ENCODE measurements around the gene ABCA1.
"Not testable (repeated sequence)": the region's sequence is repeated elsewhere in the genome, so short reads cannot be mapped to it uniquely, and the experiment has no call there.

Gene ABCA1

DNA sequence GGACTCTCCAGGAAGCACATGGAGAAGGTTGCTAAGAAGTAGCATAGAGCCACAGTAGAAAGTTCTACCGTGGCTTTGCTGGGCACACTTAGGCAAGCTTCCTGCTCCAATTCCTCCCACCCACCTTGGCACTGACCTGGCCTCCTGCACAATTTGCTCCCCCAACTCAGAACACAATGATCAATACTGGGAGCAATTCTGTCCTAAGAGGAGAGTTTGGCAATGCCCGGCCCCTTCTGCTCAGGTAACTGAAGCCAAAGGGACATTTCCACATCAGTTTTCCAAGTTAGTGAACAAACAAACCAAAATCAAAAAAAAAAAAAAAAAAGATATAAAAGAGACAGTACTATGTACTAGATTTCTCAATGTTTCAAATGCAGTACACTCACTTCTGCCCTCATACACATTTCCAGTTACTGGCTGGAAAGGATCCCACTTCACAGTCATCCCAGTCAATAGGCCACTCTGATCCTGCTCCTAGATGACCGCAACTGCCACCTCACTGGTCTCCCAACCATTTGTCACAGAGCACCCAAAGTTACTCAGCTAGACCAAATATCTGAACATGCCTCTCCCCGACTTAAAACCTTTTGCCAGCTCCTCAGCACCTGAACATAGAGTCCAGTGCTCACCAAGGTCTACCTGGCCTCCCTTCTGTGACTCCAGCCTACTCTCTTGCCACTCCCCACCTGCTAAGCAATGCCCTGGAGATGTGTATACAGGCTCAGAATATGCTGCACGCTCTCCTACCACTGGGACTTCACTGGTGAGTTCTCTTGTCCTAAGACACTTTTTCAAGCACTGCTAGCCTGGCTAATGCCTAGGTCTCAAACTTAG lies 21.3 kb downstream of the ABCA1 start:
- in situ Hi-C loops (cut with MboI; ENCODE audit: low sequenced_read_pairs) = no loop called here

DNA sequence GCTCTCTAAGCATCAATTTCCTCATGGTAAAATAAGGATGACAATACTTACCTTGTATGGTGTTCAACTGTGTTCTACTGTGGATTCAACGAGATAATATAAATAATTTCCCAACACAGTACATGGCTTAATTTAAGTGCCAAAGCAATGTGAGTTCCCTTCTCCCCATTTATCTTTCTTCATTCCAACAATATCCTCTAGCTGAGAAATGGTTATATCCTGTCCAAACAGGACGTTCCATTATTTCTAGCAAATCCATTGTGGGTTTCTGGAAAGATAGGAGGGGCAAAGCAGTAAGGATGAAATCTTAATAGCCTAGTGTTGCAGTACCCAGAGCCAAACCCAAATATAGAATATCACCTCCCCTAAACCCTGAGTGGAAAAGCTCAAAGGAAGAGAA lies 22.0 kb downstream of the ABCA1 start:
- in situ Hi-C loops (cut with MboI; ENCODE audit: low sequenced_read_pairs) = no loop called here

DNA sequence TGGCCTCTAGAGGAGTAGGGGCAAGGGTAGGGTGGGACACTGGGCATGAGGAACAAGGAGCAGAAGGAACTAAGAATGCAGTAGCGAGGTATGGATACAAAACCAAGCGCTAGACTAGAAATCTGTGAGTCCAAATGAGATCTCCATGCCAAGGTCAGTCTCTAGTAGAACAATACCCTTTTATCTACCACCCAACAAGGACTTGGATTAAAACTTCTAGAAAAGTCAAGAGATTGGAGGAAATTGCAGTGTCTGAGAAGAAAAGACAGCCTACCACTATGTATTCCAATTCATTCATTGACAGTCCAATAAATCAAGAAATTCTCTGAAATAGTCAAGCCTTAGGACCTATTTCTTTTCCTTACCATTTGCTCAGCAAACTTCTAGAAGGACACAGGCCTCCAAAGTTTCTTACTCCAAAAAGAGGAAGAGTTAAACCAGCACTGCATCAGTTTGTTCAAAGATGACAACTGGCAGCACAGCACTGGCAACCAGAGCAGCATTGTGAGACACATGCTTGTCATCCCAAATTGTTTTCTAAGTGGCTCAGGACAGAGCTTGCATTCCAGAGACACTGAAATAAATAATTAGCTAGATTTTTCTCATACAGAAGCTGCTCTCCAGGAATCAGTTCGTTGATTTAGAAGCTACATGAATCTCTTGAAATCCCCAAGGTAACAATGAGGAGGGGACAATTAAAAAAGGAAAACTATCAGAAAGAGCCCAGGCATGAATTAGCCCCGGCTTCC lies 22.6 kb downstream of the ABCA1 start:
- in situ Hi-C loops (cut with MboI; ENCODE audit: low sequenced_read_pairs) = no loop called here

GRCh38 chr9:104903609-104904008 lies 24.3 kb downstream of the ABCA1 start:
- in situ Hi-C loops (cut with MboI; ENCODE audit: low sequenced_read_pairs) = no loop called here

DNA sequence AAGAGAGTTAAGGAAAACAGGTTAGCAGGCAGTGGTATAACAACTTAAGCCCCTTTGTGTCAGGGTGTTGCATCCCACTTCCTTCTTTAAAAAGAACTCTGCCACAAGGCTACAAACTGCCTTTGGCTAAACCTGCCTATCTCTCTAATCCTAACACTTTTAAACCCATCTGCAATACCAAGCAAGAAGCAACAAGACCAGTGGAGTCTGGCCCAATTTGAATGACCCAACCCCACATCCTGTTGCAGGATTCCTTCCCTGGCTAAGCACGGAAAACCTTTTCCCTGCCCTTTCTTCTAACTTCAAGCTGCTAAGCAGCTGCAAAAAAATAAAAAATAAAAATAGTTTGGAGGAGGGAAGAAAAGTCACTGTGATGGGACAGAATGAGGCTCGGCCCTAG lies 27.1 kb downstream of the ABCA1 start:
- in situ Hi-C loops (cut with MboI; ENCODE audit: low sequenced_read_pairs) = no loop called here

DNA sequence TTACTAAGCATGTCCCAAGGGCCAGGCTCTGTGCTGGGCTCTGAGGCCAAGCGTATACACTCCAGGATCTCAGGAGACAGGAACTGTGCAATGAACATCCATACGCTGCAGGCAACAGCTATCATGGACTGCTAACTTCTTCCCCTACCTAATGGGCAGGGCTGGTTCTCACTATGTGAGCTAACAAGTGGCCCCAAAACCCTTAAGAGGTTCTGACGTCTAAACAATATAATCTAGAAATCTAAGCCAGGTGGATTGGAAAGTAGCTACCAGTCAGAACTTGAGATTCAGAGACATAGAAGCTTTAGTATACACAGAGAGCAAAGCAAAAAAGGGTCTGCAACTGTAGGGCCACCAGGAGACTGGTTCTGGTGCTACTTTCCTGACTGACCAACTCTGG lies 27.6 kb downstream of the ABCA1 start:
- in situ Hi-C loops (cut with MboI; ENCODE audit: low sequenced_read_pairs) = no loop called here

DNA sequence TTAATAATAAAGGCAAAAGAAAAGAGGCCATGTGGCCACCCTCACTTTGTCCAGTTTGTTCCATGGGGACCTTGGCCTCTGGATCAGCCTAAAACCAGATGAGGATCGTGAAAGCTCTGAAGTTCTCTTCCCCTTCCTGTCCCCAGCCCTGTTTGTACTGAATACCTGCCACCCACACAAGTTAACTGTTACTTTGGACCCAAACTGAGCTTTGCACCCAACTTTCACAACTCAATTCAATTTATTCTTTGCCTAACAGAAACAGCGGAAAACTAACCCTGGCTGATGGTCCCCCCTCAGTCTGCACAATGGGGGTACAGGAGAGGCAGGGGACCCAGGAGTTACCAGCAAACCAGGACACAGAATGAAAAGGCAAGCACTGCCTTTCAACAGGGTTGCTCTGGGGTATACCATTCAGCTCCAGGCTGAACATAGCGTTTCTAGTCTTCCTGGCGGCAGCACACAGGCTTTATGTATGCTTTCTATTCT lies 28.2 kb downstream of the ABCA1 start:
- in situ Hi-C loops (cut with MboI; ENCODE audit: low sequenced_read_pairs) = no loop called here

GRCh38 chr9:104898376-104898775 lies 29.6 kb downstream of the ABCA1 start:
- in situ Hi-C loops (cut with MboI; ENCODE audit: low sequenced_read_pairs) = not testable (repeated sequence)

GRCh38 chr9:104896131-104896530 lies 31.8 kb downstream of the ABCA1 start:
- in situ Hi-C loops (cut with MboI; ENCODE audit: low sequenced_read_pairs) = no loop called here

- in situ Hi-C loops (cut with MboI; ENCODE audit: low sequenced_read_pairs) = no loop called here
These were observed 32.4 kb downstream of the ABCA1 start for GRCh38 chr9:104895572-104895971.

- in situ Hi-C loops (cut with MboI; ENCODE audit: low sequenced_read_pairs) = no loop called here
These were observed 35.3 kb downstream of the ABCA1 start for GRCh38 chr9:104892701-104893100.

GRCh38 chr9:104890433-104890770 lies 37.6 kb downstream of the ABCA1 start:
- in situ Hi-C loops (cut with MboI; ENCODE audit: low sequenced_read_pairs) = no loop called here

- in situ Hi-C loops (cut with MboI; ENCODE audit: low sequenced_read_pairs) = no loop called here
These were observed 41.9 kb downstream of the ABCA1 start for GRCh38 chr9:104885818-104886709.

- in situ Hi-C loops (cut with MboI; ENCODE audit: low sequenced_read_pairs) = no loop called here
These were observed 44.8 kb downstream of the ABCA1 start for GRCh38 chr9:104883169-104883568.

- in situ Hi-C loops (cut with MboI; ENCODE audit: low sequenced_read_pairs) = no loop called here
These were observed 45.4 kb downstream of the ABCA1 start for GRCh38 chr9:104882566-104882965.

DNA sequence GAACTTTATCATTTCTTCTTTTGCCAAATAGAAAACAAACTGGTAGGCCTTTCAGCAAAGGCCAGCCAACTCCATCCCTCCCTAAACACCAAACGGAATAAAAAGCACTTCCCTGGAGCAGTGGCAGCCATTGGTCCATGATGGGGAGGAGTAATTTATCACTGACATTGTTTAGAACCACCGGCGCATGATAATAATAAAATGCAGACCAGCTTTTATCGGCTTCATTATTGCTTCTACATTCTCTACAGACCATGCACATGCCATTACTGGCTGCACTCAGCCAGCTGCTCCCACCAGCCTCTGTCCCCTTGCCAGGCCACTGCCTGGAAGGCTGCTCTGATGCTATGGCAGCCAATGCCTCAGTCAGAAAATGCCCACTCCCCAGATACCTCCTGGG lies 45.9 kb downstream of the ABCA1 start:
- in situ Hi-C loops (cut with MboI; ENCODE audit: low sequenced_read_pairs) = no loop called here

DNA sequence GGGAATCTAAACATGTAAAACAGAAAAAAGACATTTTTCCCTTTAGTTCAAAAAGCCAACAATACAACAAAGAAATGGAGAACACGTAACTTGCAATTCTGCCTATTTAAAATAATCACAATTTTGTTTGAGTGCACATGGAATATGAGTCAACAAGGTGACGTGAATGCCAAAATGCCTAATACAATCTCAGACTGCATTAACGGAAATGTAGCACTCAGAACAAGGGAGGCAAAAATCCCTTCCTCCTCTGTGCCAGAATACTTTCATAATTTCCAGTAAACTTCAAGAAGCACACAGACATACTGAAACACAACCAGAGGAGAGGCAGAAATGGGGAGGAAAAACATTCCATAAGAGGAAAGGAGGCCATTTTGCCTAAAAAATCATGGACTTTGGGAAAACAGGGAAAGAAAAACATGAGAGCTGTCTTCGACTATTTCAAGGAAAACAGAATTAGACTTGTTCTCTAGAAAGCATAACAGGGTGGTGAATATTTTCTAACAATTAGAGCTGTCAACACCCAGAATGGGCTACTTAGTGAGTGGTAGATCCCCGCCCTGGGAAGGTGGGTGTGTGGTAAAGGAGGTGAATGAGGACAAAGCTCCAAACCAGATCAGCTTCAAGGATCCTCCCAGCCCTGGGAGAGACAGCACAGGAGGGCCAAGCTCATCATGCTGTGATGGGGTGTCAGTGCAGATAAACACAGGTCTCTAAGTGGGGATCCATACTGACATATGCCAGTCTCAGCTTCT lies 48.2 kb downstream of the ABCA1 start:
- in situ Hi-C loops (cut with MboI; ENCODE audit: low sequenced_read_pairs) = no loop called here

GRCh38 chr9:104876587-104876986 lies 51.4 kb downstream of the ABCA1 start:
- in situ Hi-C loops (cut with MboI; ENCODE audit: low sequenced_read_pairs) = no loop called here

DNA sequence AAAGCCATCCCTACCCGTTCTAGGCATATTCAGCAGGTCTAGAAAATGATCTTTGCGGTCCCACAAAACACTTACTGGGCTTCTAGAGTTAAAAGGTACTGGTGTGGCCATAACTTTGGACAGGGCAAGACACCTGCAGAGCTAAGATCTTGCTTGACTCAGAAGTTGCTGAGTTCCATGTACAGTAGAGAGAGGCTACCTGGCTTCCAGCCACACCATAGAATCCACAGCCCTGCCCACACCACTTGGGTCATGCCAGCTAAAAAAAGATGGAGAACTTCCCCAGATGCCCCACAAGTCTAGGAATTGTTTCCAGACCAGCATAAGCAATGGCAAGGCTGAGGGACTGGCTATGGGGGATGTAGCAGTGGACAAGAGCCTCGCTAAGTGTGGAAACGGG lies 52.1 kb downstream of the ABCA1 start:
- in situ Hi-C loops (cut with MboI; ENCODE audit: low sequenced_read_pairs) = no loop called here

DNA sequence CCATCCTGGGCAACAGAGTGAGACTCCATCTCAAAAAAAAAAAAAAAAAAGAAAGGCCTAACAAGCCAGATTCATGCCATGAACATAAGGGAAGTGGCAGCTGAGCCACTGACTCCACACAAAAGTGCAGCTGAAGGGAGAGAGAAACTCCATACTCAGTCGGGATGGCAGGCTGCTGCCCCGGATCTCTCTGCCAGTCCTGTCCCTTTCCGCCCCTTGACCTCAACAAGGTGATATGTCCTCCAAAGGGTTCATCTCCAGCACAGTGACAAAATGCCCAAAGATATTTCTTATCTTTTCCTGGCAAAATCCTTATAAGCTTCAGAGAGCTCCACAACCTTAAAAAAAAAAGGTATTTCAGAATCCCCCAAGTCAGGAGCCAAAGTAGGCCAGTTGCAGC lies 52.6 kb downstream of the ABCA1 start:
- in situ Hi-C loops (cut with MboI; ENCODE audit: low sequenced_read_pairs) = no loop called here

GRCh38 chr9:104873489-104873850 lies 54.5 kb downstream of the ABCA1 start:
- in situ Hi-C loops (cut with MboI; ENCODE audit: low sequenced_read_pairs) = loop anchor here (25.0 kb wide), 1 partner anchor 539 kb away; no protein-coding TSS in a partner anchor

All from HL-60/S4 treated with retinoic acid at 250 ng/mL for 4 days and 3 days (cell line).